ENCODE data around the gene PEX10.
A peak's percentile ranks its signal among the peaks of the same experiment; 100 is the strongest.

PEX10 gene

GRCh38 chr1:2417083-2417832 is 4.9 kb upstream of the PEX10 start:
- no peak overlapping the region for H3K4me3 ChIP-seq (replicated peaks; ENCODE audit: low read depth, low read length)

GRCh38 chr1:2416403-2416802 is 4.0 kb upstream of the PEX10 start:
- DNase-seq (ENCODE audit: low read depth): no peak
- no peak for TF ChIP-seq CTCF (IDR thresholded peaks at IDR 0.05; ENCODE audit: low read length, missing control alignments)
- H3K4me3 ChIP-seq (replicated peaks; ENCODE audit: low read depth, low read length): no peak overlapping the region

More at GRCh38 chr1:2417083-2417832, 4.9 kb upstream of the PEX10 start:
- TF ChIP-seq CTCF (IDR thresholded peaks at IDR 0.05; ENCODE audit: low read length, missing control alignments): no peak
- DNase-seq (ENCODE audit: low read depth): no peak

GRCh38 chr1:2415801-2416208 is 3.4 kb upstream of the PEX10 start:
- no peak for DNase-seq (ENCODE audit: low read depth)
- H3K4me3 ChIP-seq (replicated peaks; ENCODE audit: low read depth, low read length): no peak overlapping the region
- TF ChIP-seq CTCF (IDR thresholded peaks at IDR 0.05; ENCODE audit: low read length, missing control alignments): no peak

DNA sequence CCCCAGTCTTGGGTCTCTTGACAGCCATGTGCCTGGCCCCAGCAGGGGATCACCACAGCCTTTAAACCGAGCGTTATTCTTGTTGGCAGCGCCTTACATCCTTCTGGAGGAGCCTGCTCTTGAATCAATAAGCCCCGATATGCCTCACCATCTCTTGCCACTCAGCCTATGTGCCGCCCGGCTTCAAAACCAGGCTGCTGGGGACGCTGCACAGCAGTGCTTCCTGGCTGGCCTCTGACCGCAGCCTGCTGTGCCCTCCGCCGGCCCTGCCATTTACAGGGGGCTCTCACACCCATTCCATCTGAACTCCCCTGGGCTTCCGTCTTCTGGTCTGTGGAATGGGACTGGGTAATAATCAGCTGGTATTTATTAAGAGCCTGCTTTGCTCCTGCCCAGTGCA is 3.0 kb upstream of the PEX10 start:
- no peak for TF ChIP-seq CTCF (IDR thresholded peaks at IDR 0.05; ENCODE audit: low read length, missing control alignments)
- no peak overlapping the region for H3K4me3 ChIP-seq (replicated peaks; ENCODE audit: low read depth, low read length)
- no peak for DNase-seq (ENCODE audit: low read depth)

DNA sequence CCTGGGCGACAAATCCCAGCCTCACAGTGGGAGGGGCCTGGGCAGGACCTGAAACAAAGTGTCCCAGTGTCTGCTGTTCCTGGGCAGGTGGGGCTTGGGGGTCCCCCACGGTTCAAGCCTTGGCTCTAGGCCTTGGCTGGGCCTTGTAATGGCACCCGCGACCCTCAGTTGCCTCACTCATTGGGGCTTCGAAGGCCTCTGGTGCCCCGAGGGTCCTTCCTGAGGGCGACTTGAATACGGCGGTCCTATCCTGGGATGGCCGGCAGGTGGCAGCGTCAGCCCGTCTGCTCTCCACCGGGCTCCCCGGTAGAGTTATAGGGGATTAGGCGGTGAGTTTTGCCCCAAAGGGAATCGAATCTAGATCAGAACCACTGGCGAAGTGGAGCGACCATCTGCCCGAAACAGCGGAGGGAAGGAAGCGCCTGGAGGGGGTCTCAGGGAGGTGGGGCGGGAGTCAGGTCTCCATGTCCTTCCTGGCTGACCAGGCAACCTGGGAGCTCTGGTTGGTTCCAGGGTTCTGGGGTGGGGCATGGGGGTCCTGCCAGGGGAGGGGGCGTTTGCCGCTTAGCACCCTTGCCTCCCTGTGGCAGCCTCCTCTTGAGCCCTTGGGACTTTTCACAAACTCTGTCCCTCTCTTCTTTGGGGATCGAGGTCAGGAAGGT is 2.1 kb upstream of the PEX10 start:
- no peak overlapping the region for H3K4me3 ChIP-seq (replicated peaks; ENCODE audit: low read depth, low read length)
- peak; percentile 55 for DNase-seq (ENCODE audit: low read depth)
- peak; percentile 79 for TF ChIP-seq CTCF (IDR thresholded peaks at IDR 0.05; ENCODE audit: low read length, missing control alignments)

DNA sequence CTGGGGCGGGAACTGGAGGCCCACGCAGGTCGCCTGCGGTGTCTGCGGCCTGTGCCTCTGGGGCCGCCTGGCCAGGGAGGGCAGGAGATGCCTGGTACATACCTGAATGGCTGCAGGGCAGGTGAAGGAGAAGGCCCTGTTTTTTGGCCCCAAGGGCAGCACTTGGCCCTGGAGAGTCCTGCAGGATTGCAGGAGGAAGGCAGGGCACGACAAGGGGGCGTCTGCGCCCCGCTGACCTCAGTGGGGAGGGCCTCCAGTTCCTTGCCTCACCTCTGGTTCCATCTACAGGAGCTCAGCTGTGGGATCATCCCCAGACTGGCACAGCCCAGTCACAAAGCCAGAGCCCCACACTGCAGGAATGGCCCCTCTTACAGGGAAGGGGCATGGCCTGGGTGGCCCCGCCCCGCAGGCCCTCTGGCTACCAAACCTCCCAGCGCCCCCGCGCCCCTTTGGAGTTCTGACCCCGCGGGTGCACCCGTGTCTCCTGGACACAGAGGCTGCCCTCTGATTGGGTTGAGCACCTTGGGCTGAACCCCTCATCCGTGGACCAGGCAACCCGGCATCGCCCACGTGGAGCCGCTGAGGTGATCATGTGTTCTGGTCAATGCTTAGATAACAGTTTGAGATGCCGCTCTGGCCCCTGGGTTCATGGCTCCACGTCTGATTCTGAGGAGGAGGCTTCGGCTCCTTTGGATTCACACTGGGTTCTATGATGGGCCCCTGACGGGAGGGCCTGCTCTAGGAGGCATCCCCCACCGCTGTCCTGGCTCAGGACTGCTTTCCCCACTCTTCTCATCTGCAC is 1.3 kb upstream of the PEX10 start:
- peak overlapping the region; percentile 64 for H3K4me3 ChIP-seq (replicated peaks; ENCODE audit: low read depth, low read length)
- TF ChIP-seq CTCF (IDR thresholded peaks at IDR 0.05; ENCODE audit: low read length, missing control alignments): no peak

More for the DNA sequence above, 1.3 kb upstream of the PEX10 start:
- no peak for DNase-seq (ENCODE audit: low read depth)

Data from fibroblast of pulmonary artery (primary cell).